HepG2 (cell line): ENCODE data around the gene UBE2M. TPM values are rescaled to one million over a fixed set of nuclear protein-coding genes. Genes with fewer than 3 reads are reported as not detected.

ENCODE experiments used
- ISX ChIP-seq: sonication (generic); formaldehyde crosslinking; conservative IDR thresholded peaks from 2 replicates; pipeline ENCODE4 v1.5.0; 2020; ENCODE audit warnings: missing genetic modification reagents
- JDP2 ChIP-seq: sonication (generic); formaldehyde crosslinking; IDR thresholded peaks from 2 replicates; pipeline ENCODE4 v1.8.1; 2022; ENCODE audit warnings: missing genetic modification reagents, borderline replicate concordance
- SP4 ChIP-seq: sonication (generic); formaldehyde crosslinking; IDR thresholded peaks from 2 replicates; pipeline ENCODE4 v1.8.1; 2023; ENCODE audit warnings: mild to moderate bottlenecking, missing genetic modification reagents
- THAP11 ChIP-seq: IDR thresholded peaks from 2 replicates; pipeline ENCODE4 v1.6.1; 2016; ENCODE audit warnings: missing biosample characterization, missing genetic modification reagents
- ZNF136 ChIP-seq: sonication (generic); formaldehyde crosslinking; IDR thresholded peaks from 2 replicates; pipeline ENCODE4 v1.8.1; 2022; ENCODE audit warnings: low read depth, mild to moderate bottlenecking, moderate library complexity, missing genetic modification reagents
- ZNF180 ChIP-seq: sonication (generic); formaldehyde crosslinking; IDR thresholded peaks from 2 replicates; pipeline ENCODE4 v1.4.0; 2020; ENCODE audit warnings: low read depth, missing genetic modification reagents, borderline replicate concordance
- ZNF260 ChIP-seq: sonication (generic); formaldehyde crosslinking; IDR thresholded peaks from 2 replicates; pipeline ENCODE4 v1.4.0; 2020; ENCODE audit warnings: missing genetic modification reagents, low read depth, mild to moderate bottlenecking, borderline replicate concordance
- ZNF331 ChIP-seq: sonication (generic); formaldehyde crosslinking; IDR thresholded peaks from 2 replicates; pipeline ENCODE4 v1.4.0; 2020; ENCODE audit warnings: missing genetic modification reagents
- ZNF501 ChIP-seq: sonication (generic); formaldehyde crosslinking; IDR thresholded peaks from 2 replicates; pipeline ENCODE4 v1.5.1; 2020; ENCODE audit warnings: mild to moderate bottlenecking, moderate library complexity, missing genetic modification reagents
- ZNF605 ChIP-seq: sonication (generic); formaldehyde crosslinking; IDR thresholded peaks from 2 replicates; pipeline ENCODE4 v1.8.0; 2022; ENCODE audit warnings: mild to moderate bottlenecking, missing genetic modification reagents
- ZNF780A ChIP-seq: sonication (generic); formaldehyde crosslinking; IDR thresholded peaks from 2 replicates; pipeline ENCODE4 v1.8.0; 2022; ENCODE audit warnings: mild to moderate bottlenecking, missing genetic modification reagents, moderate library complexity
- polyA plus RNA-seq, 8 experiments: library from polyadenylated mRNA; depleted of rRNA in 3 of 8; stranded (reverse) in 7 of 8; unstranded in 1 of 8; fragments of >200 nt; fragmentation: Illumina TruSeq in 4 of 8; extraction: Trizol in 4 of 8; gene quantifications; 2 replicates each; pipeline versions ENCODE4 v1.2.1 to v1.2.3, GENCODE V29; 2011 to 2016; ENCODE audit warnings: low read depth in 4 of 8, missing spikeins in 1 of 8, mixed read lengths in 1 of 8; ENCODE audit not compliant: insufficient read depth in 1 of 8
- total RNA-seq, 5 experiments: library from RNA; depleted of rRNA; stranded (reverse); fragments of >200 nt; fragmentation: Illumina TruSeq; extraction: Trizol; gene quantifications; 2 replicates each; pipeline ENCODE4 v1.2.3, GENCODE V29; 2016; ENCODE audit warnings: low read depth in 1 of 5
- TF ChIP-seq, protein P1 (sequence below): sonication (generic); formaldehyde crosslinking; IDR thresholded peaks from 2 replicates; pipeline ENCODE4 v1.4.0; 2020; ENCODE audit warnings: missing genetic modification reagents
- TF ChIP-seq, protein P2 (sequence below): sonication (generic); formaldehyde crosslinking; IDR thresholded peaks from 2 replicates; pipeline ENCODE4 v1.9.0; 2021; ENCODE audit warnings: missing genetic modification reagents, mild to moderate bottlenecking, borderline replicate concordance
- TF ChIP-seq, protein P3 (sequence below): sonication (generic); formaldehyde crosslinking; IDR thresholded peaks from 2 replicates; pipeline ENCODE4 v1.8.0; 2022; ENCODE audit warnings: mild to moderate bottlenecking, missing genetic modification reagents; ENCODE audit not compliant: insufficient replicate concordance
- TF ChIP-seq, protein P4 (sequence below): sonication (generic); formaldehyde crosslinking; IDR thresholded peaks from 2 replicates; pipeline ENCODE4; 2020; ENCODE audit warnings: missing genetic modification reagents, mild to moderate bottlenecking, borderline replicate concordance
- TF ChIP-seq, protein P5 (sequence below): sonication (generic); formaldehyde crosslinking; IDR thresholded peaks from 2 replicates; pipeline ENCODE4 v1.4.0; 2020; ENCODE audit warnings: missing genetic modification reagents

UBE2M gene
- total and polyA plus RNA-seq, 2 of the 13 experiments (the other 11 are each of a cell fraction or from before 2014, with no cell fraction given) = 36.2 to 50.3 TPM

DNA sequence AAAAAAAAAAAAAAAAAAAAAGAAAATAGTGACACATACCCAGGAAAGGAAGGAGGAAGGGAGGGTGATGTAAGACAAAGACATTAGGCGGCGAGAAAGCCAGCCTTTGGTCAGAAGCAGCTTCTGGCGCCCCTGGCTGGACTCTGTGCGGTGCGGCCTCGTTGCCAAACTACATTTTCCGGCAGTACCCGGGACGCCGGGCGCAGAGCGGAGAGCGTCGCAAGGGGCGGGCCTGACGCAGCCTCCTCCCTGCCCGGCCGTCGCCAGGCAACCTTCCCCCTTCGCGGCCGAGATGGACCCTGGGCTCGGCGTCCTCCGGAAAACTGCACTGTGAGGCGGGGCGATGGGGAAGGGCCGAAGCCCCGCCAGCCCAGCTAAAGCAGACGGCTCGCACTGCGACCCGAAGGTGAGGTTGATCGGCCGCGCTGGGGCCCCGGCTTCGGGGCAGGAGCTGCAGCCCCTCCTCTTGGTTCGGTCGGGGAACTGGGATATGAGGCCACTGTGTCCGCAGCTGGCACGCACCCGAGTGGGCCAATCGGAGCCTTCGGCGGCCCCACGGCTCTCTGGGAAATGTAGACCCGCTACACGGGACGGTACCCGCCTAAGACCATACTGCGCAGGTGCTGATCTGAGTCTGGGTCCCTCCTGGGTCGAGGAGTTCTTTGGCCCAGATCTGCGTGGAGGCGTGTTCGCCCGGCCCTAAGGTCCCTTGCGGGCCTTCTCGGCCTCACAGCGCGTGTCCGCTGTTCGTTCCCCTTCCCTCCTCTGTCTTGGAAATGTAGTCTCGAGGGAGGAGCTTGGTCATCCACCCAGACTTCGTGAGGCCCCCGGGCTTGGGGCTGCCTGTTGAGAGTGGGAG lies 17.0 kb upstream of the UBE2M start (continued):
- TF ChIP-seq, protein P1, sequence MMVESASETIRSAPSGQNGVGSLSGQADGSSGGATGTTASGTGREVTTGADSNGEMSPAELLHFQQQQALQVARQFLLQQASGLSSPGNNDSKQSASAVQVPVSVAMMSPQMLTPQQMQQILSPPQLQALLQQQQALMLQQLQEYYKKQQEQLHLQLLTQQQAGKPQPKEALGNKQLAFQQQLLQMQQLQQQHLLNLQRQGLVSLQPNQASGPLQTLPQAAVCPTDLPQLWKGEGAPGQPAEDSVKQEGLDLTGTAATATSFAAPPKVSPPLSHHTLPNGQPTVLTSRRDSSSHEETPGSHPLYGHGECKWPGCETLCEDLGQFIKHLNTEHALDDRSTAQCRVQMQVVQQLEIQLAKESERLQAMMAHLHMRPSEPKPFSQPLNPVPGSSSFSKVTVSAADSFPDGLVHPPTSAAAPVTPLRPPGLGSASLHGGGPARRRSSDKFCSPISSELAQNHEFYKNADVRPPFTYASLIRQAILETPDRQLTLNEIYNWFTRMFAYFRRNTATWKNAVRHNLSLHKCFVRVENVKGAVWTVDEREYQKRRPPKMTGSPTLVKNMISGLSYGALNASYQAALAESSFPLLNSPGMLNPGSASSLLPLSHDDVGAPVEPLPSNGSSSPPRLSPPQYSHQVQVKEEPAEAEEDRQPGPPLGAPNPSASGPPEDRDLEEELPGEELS (CRISPR knock-in tag) = peak; percentile 59; the same call in 1 of the 2 replicates
- TF ChIP-seq ZNF331 (peak; percentile 34; the same call in 1 of the 2 replicates), ZNF501 (CRISPR knock-in tag) (peak; percentile 91), ZNF780A (CRISPR knock-in tag) (no peak), ZNF136 (CRISPR knock-in tag) (no peak), ZNF260 (CRISPR knock-in tag) (no peak), ZNF605 (peak; percentile 95), ISX (CRISPR knock-in tag) (0 out of 2 replicates have a peak, but pooled peaks have one; percentile 71), THAP11 (peak; percentile 97), JDP2 (CRISPR knock-in tag) (no peak), SP4 (CRISPR knock-in tag) (peak; percentile 71; the same call in 1 of the 2 replicates), ZNF180 (CRISPR knock-in tag) (0 out of 2 replicates have a peak, but pooled peaks have one; percentile 17)
- TF ChIP-seq, protein P2, sequence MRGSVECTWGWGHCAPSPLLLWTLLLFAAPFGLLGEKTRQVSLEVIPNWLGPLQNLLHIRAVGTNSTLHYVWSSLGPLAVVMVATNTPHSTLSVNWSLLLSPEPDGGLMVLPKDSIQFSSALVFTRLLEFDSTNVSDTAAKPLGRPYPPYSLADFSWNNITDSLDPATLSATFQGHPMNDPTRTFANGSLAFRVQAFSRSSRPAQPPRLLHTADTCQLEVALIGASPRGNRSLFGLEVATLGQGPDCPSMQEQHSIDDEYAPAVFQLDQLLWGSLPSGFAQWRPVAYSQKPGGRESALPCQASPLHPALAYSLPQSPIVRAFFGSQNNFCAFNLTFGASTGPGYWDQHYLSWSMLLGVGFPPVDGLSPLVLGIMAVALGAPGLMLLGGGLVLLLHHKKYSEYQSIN = no peak
- TF ChIP-seq, protein P3, sequence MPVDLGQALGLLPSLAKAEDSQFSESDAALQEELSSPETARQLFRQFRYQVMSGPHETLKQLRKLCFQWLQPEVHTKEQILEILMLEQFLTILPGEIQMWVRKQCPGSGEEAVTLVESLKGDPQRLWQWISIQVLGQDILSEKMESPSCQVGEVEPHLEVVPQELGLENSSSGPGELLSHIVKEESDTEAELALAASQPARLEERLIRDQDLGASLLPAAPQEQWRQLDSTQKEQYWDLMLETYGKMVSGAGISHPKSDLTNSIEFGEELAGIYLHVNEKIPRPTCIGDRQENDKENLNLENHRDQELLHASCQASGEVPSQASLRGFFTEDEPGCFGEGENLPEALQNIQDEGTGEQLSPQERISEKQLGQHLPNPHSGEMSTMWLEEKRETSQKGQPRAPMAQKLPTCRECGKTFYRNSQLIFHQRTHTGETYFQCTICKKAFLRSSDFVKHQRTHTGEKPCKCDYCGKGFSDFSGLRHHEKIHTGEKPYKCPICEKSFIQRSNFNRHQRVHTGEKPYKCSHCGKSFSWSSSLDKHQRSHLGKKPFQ = peak; percentile 23
- TF ChIP-seq, protein P4, sequence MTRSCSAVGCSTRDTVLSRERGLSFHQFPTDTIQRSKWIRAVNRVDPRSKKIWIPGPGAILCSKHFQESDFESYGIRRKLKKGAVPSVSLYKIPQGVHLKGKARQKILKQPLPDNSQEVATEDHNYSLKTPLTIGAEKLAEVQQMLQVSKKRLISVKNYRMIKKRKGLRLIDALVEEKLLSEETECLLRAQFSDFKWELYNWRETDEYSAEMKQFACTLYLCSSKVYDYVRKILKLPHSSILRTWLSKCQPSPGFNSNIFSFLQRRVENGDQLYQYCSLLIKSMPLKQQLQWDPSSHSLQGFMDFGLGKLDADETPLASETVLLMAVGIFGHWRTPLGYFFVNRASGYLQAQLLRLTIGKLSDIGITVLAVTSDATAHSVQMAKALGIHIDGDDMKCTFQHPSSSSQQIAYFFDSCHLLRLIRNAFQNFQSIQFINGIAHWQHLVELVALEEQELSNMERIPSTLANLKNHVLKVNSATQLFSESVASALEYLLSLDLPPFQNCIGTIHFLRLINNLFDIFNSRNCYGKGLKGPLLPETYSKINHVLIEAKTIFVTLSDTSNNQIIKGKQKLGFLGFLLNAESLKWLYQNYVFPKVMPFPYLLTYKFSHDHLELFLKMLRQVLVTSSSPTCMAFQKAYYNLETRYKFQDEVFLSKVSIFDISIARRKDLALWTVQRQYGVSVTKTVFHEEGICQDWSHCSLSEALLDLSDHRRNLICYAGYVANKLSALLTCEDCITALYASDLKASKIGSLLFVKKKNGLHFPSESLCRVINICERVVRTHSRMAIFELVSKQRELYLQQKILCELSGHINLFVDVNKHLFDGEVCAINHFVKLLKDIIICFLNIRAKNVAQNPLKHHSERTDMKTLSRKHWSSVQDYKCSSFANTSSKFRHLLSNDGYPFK (CRISPR knock-in tag) = peak; percentile 93
- TF ChIP-seq, protein P5, sequence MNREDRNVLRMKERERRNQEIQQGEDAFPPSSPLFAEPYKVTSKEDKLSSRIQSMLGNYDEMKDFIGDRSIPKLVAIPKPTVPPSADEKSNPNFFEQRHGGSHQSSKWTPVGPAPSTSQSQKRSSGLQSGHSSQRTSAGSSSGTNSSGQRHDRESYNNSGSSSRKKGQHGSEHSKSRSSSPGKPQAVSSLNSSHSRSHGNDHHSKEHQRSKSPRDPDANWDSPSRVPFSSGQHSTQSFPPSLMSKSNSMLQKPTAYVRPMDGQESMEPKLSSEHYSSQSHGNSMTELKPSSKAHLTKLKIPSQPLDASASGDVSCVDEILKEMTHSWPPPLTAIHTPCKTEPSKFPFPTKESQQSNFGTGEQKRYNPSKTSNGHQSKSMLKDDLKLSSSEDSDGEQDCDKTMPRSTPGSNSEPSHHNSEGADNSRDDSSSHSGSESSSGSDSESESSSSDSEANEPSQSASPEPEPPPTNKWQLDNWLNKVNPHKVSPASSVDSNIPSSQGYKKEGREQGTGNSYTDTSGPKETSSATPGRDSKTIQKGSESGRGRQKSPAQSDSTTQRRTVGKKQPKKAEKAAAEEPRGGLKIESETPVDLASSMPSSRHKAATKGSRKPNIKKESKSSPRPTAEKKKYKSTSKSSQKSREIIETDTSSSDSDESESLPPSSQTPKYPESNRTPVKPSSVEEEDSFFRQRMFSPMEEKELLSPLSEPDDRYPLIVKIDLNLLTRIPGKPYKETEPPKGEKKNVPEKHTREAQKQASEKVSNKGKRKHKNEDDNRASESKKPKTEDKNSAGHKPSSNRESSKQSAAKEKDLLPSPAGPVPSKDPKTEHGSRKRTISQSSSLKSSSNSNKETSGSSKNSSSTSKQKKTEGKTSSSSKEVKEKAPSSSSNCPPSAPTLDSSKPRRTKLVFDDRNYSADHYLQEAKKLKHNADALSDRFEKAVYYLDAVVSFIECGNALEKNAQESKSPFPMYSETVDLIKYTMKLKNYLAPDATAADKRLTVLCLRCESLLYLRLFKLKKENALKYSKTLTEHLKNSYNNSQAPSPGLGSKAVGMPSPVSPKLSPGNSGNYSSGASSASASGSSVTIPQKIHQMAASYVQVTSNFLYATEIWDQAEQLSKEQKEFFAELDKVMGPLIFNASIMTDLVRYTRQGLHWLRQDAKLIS = no peak
